ENCODE measurements around the gene MAP2K6.
A peak's percentile ranks its signal among the peaks of the same experiment; 100 is the strongest.

The MAP2K6 gene

DNA sequence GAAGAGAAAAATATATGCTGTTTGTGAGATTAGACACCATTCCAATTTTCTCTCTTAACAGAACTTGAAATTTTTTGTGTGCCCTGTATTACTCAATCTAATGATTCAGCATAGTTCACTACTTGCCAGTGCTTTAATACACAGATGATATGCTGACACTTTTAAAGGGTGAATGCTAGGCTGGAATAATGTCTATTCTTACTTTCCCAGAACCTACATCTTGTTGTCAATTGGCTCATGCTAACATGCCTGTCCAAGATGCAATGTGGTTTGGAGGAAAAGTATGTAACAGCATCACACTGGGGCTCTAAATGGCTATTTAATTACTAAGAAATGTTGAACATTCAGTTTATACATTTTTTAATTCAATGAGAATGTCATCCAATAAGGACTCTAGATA is 7.6 kb upstream of the MAP2K6 start:
- no peak overlapping the region for H3K4me3 ChIP-seq (ENCODE audit: extremely low read depth, insufficient read depth, low read length, poor library complexity, severe bottlenecking)
- no peaks in the 10 kb centered on the region for H3K9me3 ChIP-seq (ENCODE audit: control insufficient read depth, low read length)
- H3K27ac ChIP-seq (ENCODE audit: low read depth, low read length, severe bottlenecking) = no peak overlapping the region
- no peaks in the 10 kb centered on the region for H3K36me3 ChIP-seq (ENCODE audit: control insufficient read depth, insufficient read depth, low read length)
- no peaks in the 10 kb centered on the region for H3K4me1 ChIP-seq (ENCODE audit: control insufficient read depth, insufficient read depth, low read length, poor library complexity, severe bottlenecking)

- Histone ChIP-seq H3K27ac (ENCODE audit: low read depth, low read length, severe bottlenecking) (no peak overlapping the region), H3K4me3 (ENCODE audit: extremely low read depth, insufficient read depth, low read length, poor library complexity, severe bottlenecking) (no peak overlapping the region), H3K9me3 (ENCODE audit: control insufficient read depth, low read length) (no peaks in the 10 kb centered on the region), H3K4me1 (ENCODE audit: control insufficient read depth, insufficient read depth, low read length, poor library complexity, severe bottlenecking) (no peaks in the 10 kb centered on the region), H3K36me3 (ENCODE audit: control insufficient read depth, insufficient read depth, low read length) (no peaks in the 10 kb centered on the region)
- 92 to 100% methylated on average over 1 of the region's 1 CpG for WGBS, 2 experiments (ENCODE audit: insufficient coverage in 2 of 2)
Measured at GRCh38 chr17:69407759-69408158, 6.7 kb upstream of the MAP2K6 start.

GRCh38 chr17:69410671-69411070 is 3.8 kb upstream of the MAP2K6 start:
- Histone ChIP-seq H3K4me1 (ENCODE audit: control insufficient read depth, insufficient read depth, low read length, poor library complexity, severe bottlenecking) (no peaks in the 10 kb centered on the region), H3K36me3 (ENCODE audit: control insufficient read depth, insufficient read depth, low read length) (no peaks in the 10 kb centered on the region), H3K4me3 (ENCODE audit: extremely low read depth, insufficient read depth, low read length, poor library complexity, severe bottlenecking) (no peak overlapping the region), H3K9me3 (ENCODE audit: control insufficient read depth, low read length) (no peaks in the 10 kb centered on the region), H3K27ac (ENCODE audit: low read depth, low read length, severe bottlenecking) (no peak overlapping the region)
- WGBS, 2 experiments (ENCODE audit: insufficient coverage in 2 of 2) = 100% methylated on average over 1 of the region's 2 CpGs; no CpG with 5 or more reads in 1 of the 2 experiments

DNA sequence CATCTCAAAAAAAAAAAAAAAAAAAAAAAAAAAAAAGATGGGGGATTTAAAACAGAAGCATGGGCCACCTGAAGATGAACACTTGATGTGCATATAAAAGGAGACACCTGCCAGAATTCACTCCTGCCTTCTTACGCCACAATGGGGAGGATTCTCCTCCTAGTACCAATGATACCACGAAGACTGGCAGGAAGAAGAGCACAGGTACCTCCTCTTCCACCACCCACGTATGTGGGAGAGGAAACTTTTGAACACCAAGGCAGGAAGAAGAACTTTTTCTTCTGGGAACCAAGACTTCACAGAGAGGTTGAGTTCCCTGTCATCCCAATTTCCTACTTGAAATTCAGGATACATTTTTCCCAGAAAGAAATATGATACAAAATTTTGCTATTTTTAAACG is 2.7 kb upstream of the MAP2K6 start:
- no peaks in the 10 kb centered on the region for H3K36me3 ChIP-seq (ENCODE audit: control insufficient read depth, insufficient read depth, low read length)
- peaks cover 7% of the 10 kb centered on the region for H3K4me1 ChIP-seq (ENCODE audit: control insufficient read depth, insufficient read depth, low read length, poor library complexity, severe bottlenecking)
- H3K9me3 ChIP-seq (ENCODE audit: control insufficient read depth, low read length) = no peaks in the 10 kb centered on the region
- WGBS, 2 experiments (ENCODE audit: insufficient coverage in 2 of 2) = 90 to 100% methylated on average over 2 of the region's 4 CpGs
- H3K4me3 ChIP-seq (ENCODE audit: extremely low read depth, insufficient read depth, low read length, poor library complexity, severe bottlenecking) = no peak overlapping the region
- H3K27ac ChIP-seq (ENCODE audit: low read depth, low read length, severe bottlenecking) = no peak overlapping the region

DNA sequence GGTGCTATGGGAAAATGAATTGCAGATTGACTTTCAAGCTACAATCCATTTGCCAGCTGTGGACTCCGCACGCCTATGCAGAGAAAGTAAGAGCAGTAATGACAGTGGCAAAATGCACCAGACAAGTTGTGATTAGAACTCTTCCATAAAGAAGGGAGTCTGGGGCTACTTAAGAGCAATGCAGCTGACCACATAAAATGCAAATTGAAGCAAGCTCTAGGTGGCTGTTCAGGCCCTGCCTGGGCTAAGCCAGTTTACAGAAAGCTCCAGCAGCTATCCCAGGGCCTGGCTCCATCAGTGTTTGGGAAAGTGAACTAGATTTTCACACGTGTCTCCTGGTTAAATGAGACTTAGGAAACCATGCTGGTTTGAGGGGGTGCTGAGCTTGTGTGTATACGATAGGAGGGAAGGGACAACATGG is 2.2 kb upstream of the MAP2K6 start:
- Histone ChIP-seq H3K9me3 (ENCODE audit: control insufficient read depth, low read length) (no peaks in the 10 kb centered on the region), H3K4me3 (ENCODE audit: extremely low read depth, insufficient read depth, low read length, poor library complexity, severe bottlenecking) (no peak overlapping the region), H3K27ac (ENCODE audit: low read depth, low read length, severe bottlenecking) (no peak overlapping the region), H3K36me3 (ENCODE audit: control insufficient read depth, insufficient read depth, low read length) (no peaks in the 10 kb centered on the region), H3K4me1 (ENCODE audit: control insufficient read depth, insufficient read depth, low read length, poor library complexity, severe bottlenecking) (peaks cover 12% of the 10 kb centered on the region)
- 78 to 93% methylated on average over 3 to 4 of the region's 4 CpGs for WGBS, 2 experiments (ENCODE audit: insufficient coverage in 2 of 2)

DNA sequence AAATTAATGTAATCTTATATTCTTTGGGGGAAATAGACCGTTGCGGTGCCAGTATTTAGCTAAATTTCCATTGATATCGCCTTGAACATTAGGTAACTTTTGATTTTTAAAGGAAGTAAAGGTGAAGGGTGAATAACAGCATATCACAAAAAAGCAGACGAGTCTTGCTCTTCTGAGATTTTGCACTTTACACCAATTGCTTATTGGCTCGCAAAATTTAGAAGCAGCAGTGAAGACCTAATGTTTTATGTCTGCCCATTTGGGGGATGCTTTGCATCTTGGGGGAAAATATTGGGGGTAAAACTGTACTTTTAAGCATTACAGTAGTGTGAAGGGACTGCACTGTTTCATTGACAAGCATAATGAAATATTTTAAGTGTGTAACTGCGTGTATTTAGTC is 934 bp downstream of the MAP2K6 start:
- no peaks in the 10 kb centered on the region for H3K9me3 ChIP-seq (ENCODE audit: control insufficient read depth, low read length)
- H3K4me1 ChIP-seq (ENCODE audit: control insufficient read depth, insufficient read depth, low read length, poor library complexity, severe bottlenecking) = peaks cover 22% of the 10 kb centered on the region
- H3K27ac ChIP-seq (ENCODE audit: low read depth, low read length, severe bottlenecking) = no peak overlapping the region
- no peaks in the 10 kb centered on the region for H3K36me3 ChIP-seq (ENCODE audit: control insufficient read depth, insufficient read depth, low read length)
- 41 to 83% methylated on average over 2 to 6 of the region's 6 CpGs for WGBS, 2 experiments (ENCODE audit: insufficient coverage in 2 of 2)
- peak overlapping the region; percentile 44 for H3K4me3 ChIP-seq (ENCODE audit: extremely low read depth, insufficient read depth, low read length, poor library complexity, severe bottlenecking)

DNA sequence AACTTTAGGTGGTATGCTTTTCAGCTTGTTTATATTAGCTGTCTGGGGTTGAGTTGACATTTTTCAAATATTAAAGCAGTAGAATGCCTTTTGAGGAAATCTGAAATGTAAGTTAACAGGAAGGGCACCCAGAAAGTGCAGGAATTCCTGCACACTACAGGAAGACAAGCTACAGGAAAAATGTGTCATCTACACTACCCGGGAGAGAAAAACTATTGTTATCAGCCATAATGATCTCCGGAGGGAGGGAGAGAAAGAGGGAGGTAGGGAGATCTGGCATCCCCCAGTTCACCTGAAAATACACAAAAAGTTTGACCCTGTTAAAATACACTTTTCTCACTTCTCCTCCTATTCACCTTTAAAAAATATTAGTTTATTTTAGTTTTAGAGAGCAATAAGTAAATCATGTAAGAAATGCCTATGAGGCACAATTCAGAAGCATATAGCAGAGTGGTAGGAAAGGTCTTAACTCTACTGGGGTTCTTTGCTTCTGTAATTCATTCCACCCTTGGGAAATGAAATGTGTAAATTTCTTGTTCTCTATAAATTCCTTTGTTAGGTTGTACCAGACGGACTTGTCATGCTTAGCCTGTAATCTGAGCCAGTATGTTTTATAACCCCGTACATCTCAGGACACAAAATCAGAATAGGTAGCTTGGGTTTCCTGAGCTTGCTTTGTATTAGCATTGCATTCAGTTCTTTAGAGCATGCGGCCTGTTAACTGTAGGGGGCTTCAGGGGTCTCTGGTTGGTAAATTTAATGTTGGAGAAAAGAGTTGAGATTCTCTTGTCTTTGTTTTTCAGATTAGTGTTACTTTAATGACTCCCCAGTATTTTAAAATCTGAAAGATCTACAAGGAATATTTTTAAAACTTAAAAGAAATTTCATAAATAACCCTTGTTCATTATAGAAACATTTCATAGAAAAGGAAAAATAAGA is 3.3 kb downstream of the MAP2K6 start:
- Histone ChIP-seq H3K4me3 (ENCODE audit: extremely low read depth, insufficient read depth, low read length, poor library complexity, severe bottlenecking) (no peak overlapping the region), H3K4me1 (ENCODE audit: control insufficient read depth, insufficient read depth, low read length, poor library complexity, severe bottlenecking) (peaks cover 25% of the 10 kb centered on the region), H3K36me3 (ENCODE audit: control insufficient read depth, insufficient read depth, low read length) (no peaks in the 10 kb centered on the region), H3K9me3 (ENCODE audit: control insufficient read depth, low read length) (no peaks in the 10 kb centered on the region), H3K27ac (ENCODE audit: low read depth, low read length, severe bottlenecking) (peak overlapping the region; percentile 73)
- WGBS, 2 experiments (ENCODE audit: insufficient coverage in 2 of 2) = 30% methylated on average over 2 of the region's 5 CpGs; no CpG with 5 or more reads in 1 of the 2 experiments

GRCh38 chr17:69418535-69418934 is 4.0 kb downstream of the MAP2K6 start:
- H3K4me1 ChIP-seq (ENCODE audit: control insufficient read depth, insufficient read depth, low read length, poor library complexity, severe bottlenecking) = peaks cover 29% of the 10 kb centered on the region
- no peak overlapping the region for H3K27ac ChIP-seq (ENCODE audit: low read depth, low read length, severe bottlenecking)
- WGBS, 2 experiments (ENCODE audit: insufficient coverage in 2 of 2) = 86% methylated on average over 1 of the region's 2 CpGs; no CpG with 5 or more reads in 1 of the 2 experiments
- H3K36me3 ChIP-seq (ENCODE audit: control insufficient read depth, insufficient read depth, low read length) = no peaks in the 10 kb centered on the region
- no peaks in the 10 kb centered on the region for H3K9me3 ChIP-seq (ENCODE audit: control insufficient read depth, low read length)
- H3K4me3 ChIP-seq (ENCODE audit: extremely low read depth, insufficient read depth, low read length, poor library complexity, severe bottlenecking) = no peak overlapping the region

DNA sequence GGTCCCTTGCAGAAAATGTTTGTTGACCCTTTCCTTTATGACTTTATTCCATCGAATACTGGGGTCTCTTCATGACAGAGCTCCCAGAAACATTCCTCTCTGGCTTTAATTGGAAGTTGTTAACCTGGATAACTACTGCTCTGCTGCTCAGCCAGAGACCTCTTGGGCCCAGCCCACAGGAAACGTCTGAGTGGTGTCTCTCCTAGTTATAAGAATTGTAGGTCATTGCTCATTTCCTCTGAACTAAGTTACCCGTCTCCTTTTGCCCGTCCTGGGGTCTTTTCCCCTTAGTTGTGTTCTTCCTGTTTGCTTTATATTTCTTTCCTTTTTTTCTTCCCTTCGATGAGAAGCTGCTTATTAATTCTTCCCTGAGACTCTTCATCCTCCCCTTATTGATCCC is 9.0 kb downstream of the MAP2K6 start:
- Histone ChIP-seq H3K27ac (ENCODE audit: low read depth, low read length, severe bottlenecking) (no peak overlapping the region), H3K36me3 (ENCODE audit: control insufficient read depth, insufficient read depth, low read length) (no peaks in the 10 kb centered on the region), H3K4me1 (ENCODE audit: control insufficient read depth, insufficient read depth, low read length, poor library complexity, severe bottlenecking) (peaks cover 16% of the 10 kb centered on the region), H3K4me3 (ENCODE audit: extremely low read depth, insufficient read depth, low read length, poor library complexity, severe bottlenecking) (no peak overlapping the region), H3K9me3 (ENCODE audit: control insufficient read depth, low read length) (no peaks in the 10 kb centered on the region)
- 50 to 56% methylated on average over 2 of the region's 5 CpGs for WGBS, 2 experiments (ENCODE audit: insufficient coverage in 2 of 2)

GRCh38 chr17:69424287-69425041 is 10.0 kb downstream of the MAP2K6 start:
- H3K9me3 ChIP-seq (ENCODE audit: control insufficient read depth, low read length) = no peaks in the 10 kb centered on the region
- 90 to 98% methylated on average over 4 to 5 of the region's 8 CpGs for WGBS, 2 experiments (ENCODE audit: insufficient coverage in 2 of 2)
- peaks cover 16% of the 10 kb centered on the region for H3K4me1 ChIP-seq (ENCODE audit: control insufficient read depth, insufficient read depth, low read length, poor library complexity, severe bottlenecking)
- H3K27ac ChIP-seq (ENCODE audit: low read depth, low read length, severe bottlenecking) = no peak overlapping the region
- H3K36me3 ChIP-seq (ENCODE audit: control insufficient read depth, insufficient read depth, low read length) = no peaks in the 10 kb centered on the region
- H3K4me3 ChIP-seq (ENCODE audit: extremely low read depth, insufficient read depth, low read length, poor library complexity, severe bottlenecking) = no peak overlapping the region

DNA sequence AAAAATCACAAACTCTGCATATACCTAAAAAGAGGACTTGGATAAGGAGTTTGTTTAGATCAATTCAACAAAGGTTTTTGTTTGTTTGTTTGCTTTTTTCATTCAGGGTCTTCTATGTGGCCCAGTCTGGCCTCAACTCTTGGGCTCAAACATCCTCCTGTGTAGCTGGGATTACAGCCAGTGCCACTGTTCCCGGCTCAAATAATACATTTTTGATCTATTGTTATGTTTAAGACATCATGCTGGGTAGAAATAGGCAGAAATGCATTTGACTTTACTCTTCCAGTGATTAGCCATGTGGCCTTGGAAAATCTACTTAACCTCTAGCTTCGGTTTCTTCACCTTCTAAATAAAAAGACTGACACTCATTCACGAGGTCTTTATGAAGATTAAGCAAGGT is 11.5 kb downstream of the MAP2K6 start:
- H3K36me3 ChIP-seq (ENCODE audit: control insufficient read depth, insufficient read depth, low read length) = no peaks in the 10 kb centered on the region
- WGBS, 2 experiments (ENCODE audit: insufficient coverage in 2 of 2) = no CpG with 5 or more reads among the region's 3 CpGs
- no peak overlapping the region for H3K27ac ChIP-seq (ENCODE audit: low read depth, low read length, severe bottlenecking)
- H3K9me3 ChIP-seq (ENCODE audit: control insufficient read depth, low read length) = no peaks in the 10 kb centered on the region
- no peak overlapping the region for H3K4me3 ChIP-seq (ENCODE audit: extremely low read depth, insufficient read depth, low read length, poor library complexity, severe bottlenecking)
- H3K4me1 ChIP-seq (ENCODE audit: control insufficient read depth, insufficient read depth, low read length, poor library complexity, severe bottlenecking) = peaks cover 26% of the 10 kb centered on the region
